ENCODE results near the gene CCL17.

Gene CCL17

GRCh38 chr16:57384248-57385070, 20.1 kb upstream of the CCL17 start:
- Histone ChIP-seq H3K4me3 (no peak overlapping the region), H3K27ac (peak overlapping the region; percentile 64 to 69)
- DNase-seq (ENCODE audit: low spot score) = no peak
- TF ChIP-seq CTCF (IDR thresholded peaks at IDR 0.05) = no peak

DNA sequence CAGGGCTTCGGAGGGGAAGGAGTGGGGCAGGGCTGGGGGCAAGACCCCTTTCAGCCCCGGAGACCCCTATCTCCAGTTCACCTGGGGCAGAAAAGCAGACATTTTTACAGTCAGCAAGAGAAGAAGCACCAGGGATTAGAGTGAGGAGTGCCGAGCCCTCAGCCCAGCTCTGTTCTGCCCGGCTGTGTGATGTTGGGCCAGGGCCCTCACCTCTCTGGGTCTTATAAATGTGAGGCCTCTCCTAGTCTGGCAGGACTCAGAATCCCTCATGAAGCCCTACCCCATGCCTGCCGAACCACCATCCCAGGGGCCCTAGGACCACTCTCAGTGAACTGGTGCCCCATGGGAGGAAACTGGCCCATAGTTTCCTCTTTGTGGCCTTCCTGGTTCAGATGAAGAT, 19.5 kb upstream of the CCL17 start:
- Histone ChIP-seq H3K4me3 (no peak overlapping the region), H3K27ac (no peak overlapping the region)
- no peak for DNase-seq (ENCODE audit: low spot score)
- no peak for TF ChIP-seq CTCF (IDR thresholded peaks at IDR 0.05)

- TF ChIP-seq CTCF (IDR thresholded peaks at IDR 0.05) = no peak
- Histone ChIP-seq H3K4me3 (no peak overlapping the region), H3K27ac (no peak overlapping the region)
- DNase-seq (ENCODE audit: low spot score) = no peak
Observed at GRCh38 chr16:57386381-57386951, 18.1 kb upstream of the CCL17 start.

DNA sequence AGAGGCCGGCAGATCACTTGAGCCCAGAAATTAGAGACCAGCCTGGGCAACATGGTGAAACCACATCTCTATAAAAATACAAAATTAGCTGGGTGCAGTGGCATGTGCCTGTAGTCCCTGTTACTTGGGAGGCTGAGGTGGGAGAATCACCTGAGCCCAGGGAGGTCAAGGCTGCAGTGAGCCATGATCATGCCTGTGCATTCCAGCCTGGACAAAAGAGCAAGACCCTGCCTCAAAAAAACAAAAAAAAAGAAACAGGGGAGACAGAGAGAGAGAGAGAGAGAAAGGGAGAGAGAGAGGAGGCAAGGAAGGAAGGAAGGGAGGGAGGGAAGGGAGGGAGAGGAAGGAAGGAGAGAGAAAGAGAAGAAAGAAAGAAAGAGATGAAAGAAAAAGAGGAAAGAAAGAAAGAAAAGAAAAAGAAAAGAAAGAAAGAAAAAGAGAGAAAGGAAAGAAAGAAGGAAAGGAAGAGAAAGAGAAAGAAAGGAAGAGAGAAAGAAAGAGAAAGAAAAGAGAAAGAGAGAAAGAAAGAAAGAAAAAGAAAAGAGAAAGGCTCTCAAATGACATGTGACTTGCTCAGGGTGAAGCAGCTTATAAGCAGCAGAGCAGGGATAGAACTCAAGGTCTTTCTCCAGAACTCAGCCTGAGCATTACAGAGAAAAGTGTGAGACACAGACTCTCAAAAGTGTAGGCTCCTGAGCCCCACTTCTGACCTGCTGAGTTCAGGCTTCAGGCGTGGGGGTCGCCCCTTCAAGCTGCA, 16.8 kb upstream of the CCL17 start:
- Histone ChIP-seq H3K4me3 (no peak overlapping the region), H3K27ac (no peak overlapping the region)
- TF ChIP-seq CTCF (IDR thresholded peaks at IDR 0.05) = no peak
- DNase-seq (ENCODE audit: low spot score) = no peak

DNA sequence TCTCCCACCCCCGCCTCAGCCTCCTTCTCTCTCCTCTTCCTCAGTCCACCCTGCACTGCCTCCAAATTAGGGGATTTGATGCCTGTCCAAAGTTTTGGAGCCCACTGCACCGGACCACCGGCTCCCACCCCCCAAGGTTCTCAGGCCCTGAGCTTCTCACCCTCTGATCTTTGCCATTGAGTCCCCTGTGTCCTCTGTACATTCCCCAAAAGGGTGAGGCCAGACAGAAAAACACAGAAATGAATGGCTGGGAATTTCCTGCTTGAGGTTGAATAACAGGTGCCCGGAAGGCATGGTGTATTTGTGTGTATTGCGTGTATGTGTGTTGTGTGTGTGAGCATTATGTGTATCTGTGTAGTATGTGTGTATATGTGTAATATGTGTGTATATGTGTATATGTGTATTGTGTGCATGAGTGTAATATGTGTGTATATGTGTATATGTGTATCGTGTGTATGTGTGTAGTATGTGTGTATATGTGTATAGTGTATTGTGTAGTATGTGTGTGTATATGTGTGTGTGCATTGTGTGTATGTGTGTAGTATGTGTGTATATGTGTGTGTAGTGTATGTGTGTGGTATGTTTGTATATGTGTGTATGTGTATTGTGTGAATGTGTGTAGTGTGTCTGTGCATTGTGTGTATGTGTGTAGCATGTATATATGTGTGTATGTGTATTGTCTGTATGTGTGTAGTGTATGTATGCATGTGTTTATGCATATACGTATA, 16.0 kb upstream of the CCL17 start:
- DNase-seq (ENCODE audit: low spot score) = no peak
- no peak overlapping the region for H3K27ac ChIP-seq
- TF ChIP-seq CTCF (IDR thresholded peaks at IDR 0.05) = no peak
- no peak overlapping the region for H3K4me3 ChIP-seq

- H3K4me3 ChIP-seq = no peak overlapping the region
- no peak for TF ChIP-seq CTCF (IDR thresholded peaks at IDR 0.05)
- DNase-seq (ENCODE audit: low spot score) = no peak
- H3K27ac ChIP-seq = no peak overlapping the region
Observed at GRCh38 chr16:57389087-57389468, 15.5 kb upstream of the CCL17 start.
